22Rv1 (cell line): Measurements from ENCODE around the gene CCDC77.
A peak's percentile ranks its signal among the peaks of the same experiment; 100 is the strongest.
"Not testable (repeated sequence)": the region's sequence is repeated elsewhere in the genome, so short reads cannot be mapped to it uniquely, and the experiment has no call there.

Experiments used
- H3K27ac ChIP-seq: fragments of 450-650 bp; 2 replicates; pipeline ENCODE4 v1.5.1; 2017
- CTCF ChIP-seq: fragments of 450-650 bp; IDR thresholded peaks from 2 replicates; pipeline ENCODE4 v1.5.1; 2017; ENCODE audit warnings: mild to moderate bottlenecking
- ZFX ChIP-seq: fragments of 450-650 bp; IDR thresholded peaks from 2 replicates; pipeline ENCODE4 v1.6.1; 2017; ENCODE audit warnings: antibody characterized with exemption, borderline replicate concordance

The CCDC77 gene

GRCh38 chr12:422526-422925 lies 21.1 kb downstream of the CCDC77 start:
- no peak overlapping the region for H3K27ac ChIP-seq
- TF ChIP-seq CTCF (no peak), ZFX (no peak)

- H3K27ac ChIP-seq, result not testable (repeated sequence)
Measured at GRCh38 chr12:435737-436136, 34.3 kb downstream of the CCDC77 start.

GRCh38 chr12:442235-442884 lies 40.9 kb downstream of the CCDC77 start:
- no peak overlapping the region for H3K27ac ChIP-seq
- peak; percentile 97 for TF ChIP-seq CTCF
- no peak for TF ChIP-seq ZFX

- H3K27ac ChIP-seq, result no peak overlapping the region
- no peak for TF ChIP-seq CTCF
- TF ChIP-seq ZFX, result no peak
Measured at GRCh38 chr12:447141-447540, 45.7 kb downstream of the CCDC77 start.

- H3K27ac ChIP-seq, result no peak overlapping the region
- TF ChIP-seq ZFX, result no peak
- no peak for TF ChIP-seq CTCF
Measured at GRCh38 chr12:449203-449602, 47.8 kb downstream of the CCDC77 start.

GRCh38 chr12:450438-450837 lies 49.0 kb downstream of the CCDC77 start:
- H3K27ac ChIP-seq, result no peak overlapping the region
- TF ChIP-seq CTCF (no peak), ZFX (no peak)

- TF ChIP-seq CTCF (peak; percentile 21; the same call in 1 of the 2 replicates), ZFX (no peak)
- no peak overlapping the region for H3K27ac ChIP-seq
Measured at GRCh38 chr12:452667-453210, 51.3 kb downstream of the CCDC77 start.

GRCh38 chr12:454833-455232 lies 53.4 kb downstream of the CCDC77 start:
- no peak overlapping the region for H3K27ac ChIP-seq
- TF ChIP-seq ZFX (no peak), CTCF (no peak)
